Glutamatergic neuron (in vitro differentiated cells): Measurements from ENCODE around the gene PON2. TPM values are rescaled to one million over a fixed set of nuclear protein-coding genes. Genes with fewer than 3 reads are reported as not detected.

Source experiments
- DNase-seq: peaks from one replicate; pipeline ENCODE4 v3.0.0; 2022
- H3K27ac Mint-ChIP-seq: one replicate; pipeline ENCODE4 v1.8.0; 2020; ENCODE audit warnings: mild to moderate bottlenecking, mixed read lengths, inconsistent platforms; ENCODE audit not compliant: unreplicated experiment
- H3K27me3 Mint-ChIP-seq: one replicate; pipeline ENCODE4 v1.8.0; 2020; ENCODE audit warnings: mild to moderate bottlenecking, moderate library complexity, mixed read lengths, inconsistent platforms; ENCODE audit not compliant: unreplicated experiment
- H3K36me3 Mint-ChIP-seq: one replicate; pipeline ENCODE4 v1.8.0; 2020; ENCODE audit warnings: mild to moderate bottlenecking, mixed read lengths, inconsistent platforms; ENCODE audit not compliant: unreplicated experiment
- H3K4me1 Mint-ChIP-seq: one replicate; pipeline ENCODE4 v1.8.0; 2020; ENCODE audit warnings: mild to moderate bottlenecking, low read depth, mixed read lengths, inconsistent platforms; ENCODE audit not compliant: unreplicated experiment
- H3K4me3 Mint-ChIP-seq: one replicate; pipeline ENCODE4 v1.8.0; 2020; ENCODE audit warnings: mild to moderate bottlenecking, mixed read lengths, inconsistent platforms; ENCODE audit not compliant: unreplicated experiment
- H3K9me3 Mint-ChIP-seq: one replicate; pipeline ENCODE4 v1.8.0; 2020; ENCODE audit warnings: mild to moderate bottlenecking, moderate library complexity, mixed read lengths, inconsistent platforms; ENCODE audit not compliant: unreplicated experiment
- total RNA-seq: library from RNA; stranded (reverse); fragmentation: NEBNext Ultra II Directional; extraction: Animal tissue kit (Norgen Biotek cat#: 25700); gene quantifications from one replicate; pipeline ENCODE4 v1.2.1, GENCODE V29; 2021; ENCODE audit not compliant: unreplicated experiment
- TF ChIP-seq, protein P1 (sequence below): fragments of 200-600 bp; sonication (generic); IDR thresholded peaks from one replicate; pipeline ENCODE4 v1.5.0; 2021; ENCODE audit not compliant: partially characterized antibody, unreplicated experiment

PON2 gene
- total RNA-seq, 1 donor from 2014 or later = 55.7 TPM

DNA sequence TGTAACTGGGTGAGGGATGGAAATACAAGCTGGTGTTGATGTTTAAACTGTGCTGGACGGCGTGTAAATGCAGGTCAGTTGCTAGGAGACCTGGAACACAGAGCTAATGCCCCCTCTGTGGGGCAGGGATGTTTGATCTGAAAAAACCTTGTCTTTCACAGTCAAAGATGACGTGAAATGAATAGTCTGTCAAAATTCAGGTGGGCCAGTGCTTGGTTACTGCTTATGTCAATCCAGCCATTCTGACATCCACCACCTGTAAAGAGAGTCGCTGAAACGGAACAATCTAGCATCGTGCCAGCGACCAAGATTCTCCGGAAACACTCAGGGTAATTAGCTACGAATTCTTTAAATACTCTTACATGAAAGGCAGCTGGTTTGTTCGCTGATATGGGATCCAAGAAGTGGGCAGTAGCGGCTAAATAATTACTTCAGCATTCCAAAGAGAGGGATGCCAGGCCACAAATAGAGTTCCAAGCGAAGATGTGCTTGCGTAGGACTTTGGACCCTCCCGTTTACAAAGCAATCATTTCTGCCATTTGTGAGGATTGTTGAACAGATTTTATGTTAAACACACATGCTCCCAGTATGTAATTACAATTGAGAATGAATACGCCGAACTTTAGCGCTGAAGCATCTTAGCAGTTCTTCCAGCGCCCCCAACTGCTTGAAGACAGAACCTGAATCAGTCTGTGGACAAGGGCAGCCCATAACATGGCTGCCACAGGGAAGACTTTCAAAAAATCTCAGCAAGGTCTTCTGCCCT lies 43.6 kb upstream of the PON2 start:
- Mint-ChIP-seq H3K27ac (peak overlapping the region; percentile 71), H3K36me3 (no peaks in the 10 kb centered on the region), H3K27me3 (no peaks in the 10 kb centered on the region), H3K4me1 (peaks cover 52% of the 10 kb centered on the region), H3K4me3 (no peak overlapping the region), H3K9me3 (peaks cover 2% of the 10 kb centered on the region)
- TF ChIP-seq, protein P1, sequence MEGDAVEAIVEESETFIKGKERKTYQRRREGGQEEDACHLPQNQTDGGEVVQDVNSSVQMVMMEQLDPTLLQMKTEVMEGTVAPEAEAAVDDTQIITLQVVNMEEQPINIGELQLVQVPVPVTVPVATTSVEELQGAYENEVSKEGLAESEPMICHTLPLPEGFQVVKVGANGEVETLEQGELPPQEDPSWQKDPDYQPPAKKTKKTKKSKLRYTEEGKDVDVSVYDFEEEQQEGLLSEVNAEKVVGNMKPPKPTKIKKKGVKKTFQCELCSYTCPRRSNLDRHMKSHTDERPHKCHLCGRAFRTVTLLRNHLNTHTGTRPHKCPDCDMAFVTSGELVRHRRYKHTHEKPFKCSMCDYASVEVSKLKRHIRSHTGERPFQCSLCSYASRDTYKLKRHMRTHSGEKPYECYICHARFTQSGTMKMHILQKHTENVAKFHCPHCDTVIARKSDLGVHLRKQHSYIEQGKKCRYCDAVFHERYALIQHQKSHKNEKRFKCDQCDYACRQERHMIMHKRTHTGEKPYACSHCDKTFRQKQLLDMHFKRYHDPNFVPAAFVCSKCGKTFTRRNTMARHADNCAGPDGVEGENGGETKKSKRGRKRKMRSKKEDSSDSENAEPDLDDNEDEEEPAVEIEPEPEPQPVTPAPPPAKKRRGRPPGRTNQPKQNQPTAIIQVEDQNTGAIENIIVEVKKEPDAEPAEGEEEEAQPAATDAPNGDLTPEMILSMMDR = no peak
- DNase-seq = no peak

DNA sequence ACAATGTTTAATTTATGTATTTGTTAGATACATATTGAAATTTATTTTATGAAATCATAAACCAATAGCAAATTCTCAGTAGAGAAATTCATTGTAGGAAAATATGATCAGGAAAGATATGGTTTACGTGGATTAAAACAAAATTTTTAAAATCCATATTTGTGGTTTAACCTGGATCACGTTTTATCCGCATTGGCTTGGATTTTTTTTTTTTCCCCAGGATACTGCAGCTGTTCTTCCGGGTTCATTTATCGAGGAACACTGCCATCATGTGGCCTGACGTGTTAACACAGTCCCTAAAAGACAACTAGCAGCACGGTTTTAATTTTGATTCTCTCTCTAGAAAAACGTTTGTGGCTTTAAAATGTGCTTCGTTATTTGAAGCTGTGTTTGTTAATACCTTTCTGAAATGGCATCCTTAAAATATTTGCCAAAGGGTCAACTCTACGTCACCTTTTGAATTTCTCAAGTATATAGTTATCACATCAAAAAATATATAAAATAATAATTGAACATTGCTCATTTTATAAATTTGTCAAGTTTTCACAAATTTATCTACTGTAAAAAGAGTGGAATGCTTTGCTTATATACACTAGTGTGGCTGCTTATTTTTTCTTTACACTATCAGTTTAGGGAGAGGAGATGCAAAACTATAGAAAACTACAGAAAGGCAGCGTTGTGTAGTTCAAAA lies 42.2 kb upstream of the PON2 start:
- peaks cover 59% of the 10 kb centered on the region for H3K4me1 Mint-ChIP-seq

DNA sequence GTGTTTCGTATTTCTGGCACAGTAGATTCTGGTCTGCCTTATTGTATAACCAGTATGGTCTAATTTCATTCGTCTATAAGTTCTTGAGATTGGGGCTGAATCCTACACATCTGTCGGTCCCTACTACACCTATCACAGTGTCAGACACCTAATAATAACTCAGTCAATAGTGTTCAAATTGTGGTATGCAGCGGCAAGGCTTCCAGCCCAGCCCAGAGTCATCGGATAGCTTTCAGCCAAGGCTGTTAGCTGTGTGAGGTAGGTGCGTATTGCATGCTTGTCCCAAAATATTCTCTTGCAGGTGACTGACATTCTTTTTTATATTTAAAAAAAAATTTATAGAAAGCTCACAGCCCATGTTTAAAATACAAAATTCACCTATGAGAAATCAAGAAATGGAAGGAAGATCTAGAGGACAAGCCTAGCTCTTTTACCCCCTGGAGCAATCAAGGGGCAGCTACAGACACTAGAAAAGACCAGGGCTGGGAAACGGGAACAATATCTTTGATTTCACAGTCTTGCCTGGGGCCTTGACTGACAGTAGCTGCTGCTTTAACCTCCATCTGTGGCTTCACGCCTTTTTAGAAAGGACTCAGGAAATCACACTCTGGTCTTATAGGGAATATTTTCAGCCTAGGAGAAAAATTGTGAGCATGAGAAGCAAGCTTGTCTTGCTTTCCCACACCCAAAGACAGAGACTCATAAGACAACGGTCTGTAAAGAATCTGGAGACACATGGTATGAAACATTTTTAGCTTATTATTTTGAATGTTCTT lies 41.4 kb upstream of the PON2 start:
- peak overlapping the region; percentile 6 for H3K4me3 Mint-ChIP-seq
- TF ChIP-seq, protein P1 = no peak
- H3K4me1 Mint-ChIP-seq = peaks cover 57% of the 10 kb centered on the region
- H3K36me3 Mint-ChIP-seq = no peaks in the 10 kb centered on the region
- DNase-seq = no peak
- H3K27ac Mint-ChIP-seq = peak overlapping the region; percentile 82
- peaks cover 3% of the 10 kb centered on the region for H3K9me3 Mint-ChIP-seq
- no peaks in the 10 kb centered on the region for H3K27me3 Mint-ChIP-seq

More for the DNA sequence above, 42.2 kb upstream of the PON2 start:
- peaks cover 2% of the 10 kb centered on the region for H3K9me3 Mint-ChIP-seq
- H3K4me3 Mint-ChIP-seq = no peak overlapping the region
- H3K27ac Mint-ChIP-seq = peak overlapping the region; percentile 82
- no peaks in the 10 kb centered on the region for H3K27me3 Mint-ChIP-seq
- no peaks in the 10 kb centered on the region for H3K36me3 Mint-ChIP-seq
- TF ChIP-seq, protein P1 = peak; percentile 75
- peak; percentile 63 for DNase-seq

DNA sequence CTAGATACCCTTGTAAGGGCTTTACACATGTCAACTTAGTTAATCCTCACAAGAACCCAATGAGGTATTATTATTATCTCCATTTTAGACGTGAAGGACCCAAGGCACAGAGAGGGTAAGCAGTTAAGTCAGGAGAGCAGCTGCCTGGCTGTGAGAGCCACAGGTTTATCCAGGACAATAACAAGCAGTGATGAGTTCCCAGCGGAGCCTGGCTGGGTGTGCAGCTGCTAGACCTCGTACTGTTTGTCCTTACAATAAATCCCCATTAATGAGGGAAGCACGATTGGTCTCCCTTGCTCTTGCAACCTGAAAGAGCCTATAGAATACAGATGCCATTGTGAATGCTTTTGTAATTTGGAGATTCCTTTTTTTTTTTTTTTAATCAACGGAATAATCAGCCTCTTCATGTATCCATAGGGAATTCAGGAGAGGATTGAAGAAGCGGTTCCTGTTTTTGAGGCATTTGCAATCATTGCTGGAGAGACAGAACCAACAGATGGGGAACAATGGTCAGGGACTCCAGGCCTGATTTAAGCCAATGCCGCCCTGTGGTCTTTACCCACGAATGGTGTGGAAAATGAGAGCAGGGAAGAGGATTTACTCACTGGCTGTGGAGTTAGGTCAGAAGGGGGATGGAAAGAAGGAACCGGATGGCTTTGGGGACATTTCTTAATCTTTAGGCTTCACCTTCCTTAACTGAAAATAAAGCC lies 38.6 kb upstream of the PON2 start:
- peak; percentile 61 for DNase-seq
- Mint-ChIP-seq H3K27me3 (no peaks in the 10 kb centered on the region), H3K27ac (peak overlapping the region; percentile 54), H3K9me3 (peaks cover 3% of the 10 kb centered on the region), H3K4me3 (peak overlapping the region; percentile 13), H3K4me1 (peaks cover 52% of the 10 kb centered on the region), H3K36me3 (no peaks in the 10 kb centered on the region)
- TF ChIP-seq, protein P1 = no peak
